Ecto neural progenitor cell (in vitro differentiated cells): Measurements from ENCODE around the gene SLAMF9.

Experiments
- DNase-seq: peaks from one replicate; pipeline ENCODE4 v3.0.0-alpha.2; 2018; ENCODE audit warnings: low spot score

The SLAMF9 gene

GRCh38 chr1:159945483-159946241, 8.4 kb downstream of the SLAMF9 start, which contains the start of gene IGSF9:
Gene IGSF9, minus strand, starts transcription at chr1:159945613. Its CDS starts 2,159 bp downstream, at chr1:159943454.
- peak; percentile 98 for DNase-seq

GRCh38 chr1:159944623-159945455, 9.2 kb downstream of the SLAMF9 start:
- no peak for DNase-seq

- no peak for DNase-seq
These were observed 10.0 kb downstream of the SLAMF9 start for GRCh38 chr1:159943908-159944622.

- DNase-seq = no peak
These were observed 10.8 kb downstream of the SLAMF9 start for GRCh38 chr1:159943278-159943640.

GRCh38 chr1:159942632-159943277, 11.3 kb downstream of the SLAMF9 start:
- no peak for DNase-seq

GRCh38 chr1:159941591-159942560, 12.2 kb downstream of the SLAMF9 start:
- no peak for DNase-seq

GRCh38 chr1:159941141-159941540, 12.9 kb downstream of the SLAMF9 start:
- DNase-seq = no peak

- DNase-seq = no peak
These were observed 13.9 kb downstream of the SLAMF9 start for GRCh38 chr1:159940006-159940620.

- DNase-seq = no peak
These were observed 14.4 kb downstream of the SLAMF9 start for GRCh38 chr1:159939678-159940002.

GRCh38 chr1:159938905-159939677, 14.9 kb downstream of the SLAMF9 start:
- no peak for DNase-seq

- no peak for DNase-seq
These were observed 15.7 kb downstream of the SLAMF9 start for GRCh38 chr1:159938211-159938852.

GRCh38 chr1:159937054-159937750, 16.8 kb downstream of the SLAMF9 start:
- DNase-seq = no peak

- DNase-seq = peak; percentile 92
These were observed 17.6 kb downstream of the SLAMF9 start for GRCh38 chr1:159936273-159936904.

GRCh38 chr1:159935719-159936272, 18.2 kb downstream of the SLAMF9 start:
- no peak for DNase-seq

GRCh38 chr1:159935305-159935704, 18.7 kb downstream of the SLAMF9 start:
- DNase-seq = no peak

- no peak for DNase-seq
These were observed 19.6 kb downstream of the SLAMF9 start for GRCh38 chr1:159934136-159935039.

- no peak for DNase-seq
These were observed 20.7 kb downstream of the SLAMF9 start for GRCh38 chr1:159933347-159933746.
